ENCODE data around the gene CBX3.
"Not testable (repeated sequence)": the region's sequence is repeated elsewhere in the genome, so short reads cannot be mapped to it uniquely, and the experiment has no call there.

CBX3 gene

GRCh38 chr7:26188957-26189541, 12.5 kb upstream of the CBX3 start:
- no peak for DNase-seq

- no peak for DNase-seq
Observed at GRCh38 chr7:26189697-26190096, 11.8 kb upstream of the CBX3 start.

- no peak for DNase-seq
Observed at GRCh38 chr7:26190417-26190869, 11.1 kb upstream of the CBX3 start.

- DNase-seq, result no peak
Observed at GRCh38 chr7:26191233-26191973, 10.1 kb upstream of the CBX3 start.

GRCh38 chr7:26191974-26192479, 9.5 kb upstream of the CBX3 start:
- no peak for DNase-seq

- DNase-seq, result no peak
Observed at GRCh38 chr7:26192485-26193087, 9.0 kb upstream of the CBX3 start.

- DNase-seq, result no peak
Observed at GRCh38 chr7:26193432-26194207, 7.9 kb upstream of the CBX3 start.

GRCh38 chr7:26194764-26195163, 6.8 kb upstream of the CBX3 start:
- DNase-seq, result not testable (repeated sequence)

- no peak for DNase-seq
Observed at GRCh38 chr7:26195182-26195581, 6.4 kb upstream of the CBX3 start.

- DNase-seq, result no peak
Observed at GRCh38 chr7:26195867-26196657, 5.5 kb upstream of the CBX3 start.

- no peak for DNase-seq
Observed at GRCh38 chr7:26197153-26198115, 4.1 kb upstream of the CBX3 start.

GRCh38 chr7:26198133-26198780, 3.3 kb upstream of the CBX3 start:
- DNase-seq, result peak; percentile 69

- DNase-seq, result no peak
Observed at GRCh38 chr7:26198781-26199169, 2.8 kb upstream of the CBX3 start.

GRCh38 chr7:26199301-26200037, 2.1 kb upstream of the CBX3 start:
- DNase-seq, result peak; percentile 77

- DNase-seq, result peak; percentile 75
Observed at GRCh38 chr7:26200038-26200443, 1.5 kb upstream of the CBX3 start.

GRCh38 chr7:26200444-26201246, 900 bp upstream of the CBX3 start, which contains the start of gene HNRNPA2B1:
Gene HNRNPA2B1, minus strand, starts transcription at chr7:26200746. Its CDS starts 169 bp downstream, at chr7:26200577.
- DNase-seq, result peak; percentile 98

- peak; percentile 62 for DNase-seq
Observed at GRCh38 chr7:26202019-26202990, 760 bp downstream of the CBX3 start.

GRCh38 chr7:26203016-26203415, 1.5 kb downstream of the CBX3 start:
- no peak for DNase-seq

Data from CD4-positive, alpha-beta T cell treated with Interleukin-12 subunit alpha and Interleukin-12 subunit beta, for 1 hour (primary cell).